Measurements from ENCODE around the gene SLC16A3.
"Not testable (repeated sequence)": the region's sequence is repeated elsewhere in the genome, so short reads cannot be mapped to it uniquely, and the experiment has no call there.

The SLC16A3 gene

GRCh38 chr17:82250868-82251500 lies 22.1 kb downstream of the SLC16A3 start:
- Histone ChIP-seq H3K9ac (no peak overlapping the region), H3K36me3 (ENCODE audit: control insufficient read depth, insufficient read depth, low read length) (no peaks in the 10 kb centered on the region), H3K4me1 (peaks cover 3% of the 10 kb centered on the region), H3K4me3 (ENCODE audit: low read depth, low read length) (no peak overlapping the region), H3K27ac (no peak overlapping the region), H3K9me3 (ENCODE audit: control insufficient read depth, low read length) (no peaks in the 10 kb centered on the region), H2AFZ (no peak overlapping the region), H3K27me3 (ENCODE audit: control insufficient read depth, insufficient read depth, low read length) (no peaks in the 10 kb centered on the region), H3K79me2 (peaks cover 59% of the 10 kb centered on the region), H3K4me2 (ENCODE audit: low read length) (no peak overlapping the region)
- TF ChIP-seq, protein P1, sequence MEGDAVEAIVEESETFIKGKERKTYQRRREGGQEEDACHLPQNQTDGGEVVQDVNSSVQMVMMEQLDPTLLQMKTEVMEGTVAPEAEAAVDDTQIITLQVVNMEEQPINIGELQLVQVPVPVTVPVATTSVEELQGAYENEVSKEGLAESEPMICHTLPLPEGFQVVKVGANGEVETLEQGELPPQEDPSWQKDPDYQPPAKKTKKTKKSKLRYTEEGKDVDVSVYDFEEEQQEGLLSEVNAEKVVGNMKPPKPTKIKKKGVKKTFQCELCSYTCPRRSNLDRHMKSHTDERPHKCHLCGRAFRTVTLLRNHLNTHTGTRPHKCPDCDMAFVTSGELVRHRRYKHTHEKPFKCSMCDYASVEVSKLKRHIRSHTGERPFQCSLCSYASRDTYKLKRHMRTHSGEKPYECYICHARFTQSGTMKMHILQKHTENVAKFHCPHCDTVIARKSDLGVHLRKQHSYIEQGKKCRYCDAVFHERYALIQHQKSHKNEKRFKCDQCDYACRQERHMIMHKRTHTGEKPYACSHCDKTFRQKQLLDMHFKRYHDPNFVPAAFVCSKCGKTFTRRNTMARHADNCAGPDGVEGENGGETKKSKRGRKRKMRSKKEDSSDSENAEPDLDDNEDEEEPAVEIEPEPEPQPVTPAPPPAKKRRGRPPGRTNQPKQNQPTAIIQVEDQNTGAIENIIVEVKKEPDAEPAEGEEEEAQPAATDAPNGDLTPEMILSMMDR (IDR thresholded peaks at IDR 0.05) = no peak

- H2AFZ ChIP-seq = no peak overlapping the region
- no peaks in the 10 kb centered on the region for H3K36me3 ChIP-seq (ENCODE audit: control insufficient read depth, insufficient read depth, low read length)
- H3K9ac ChIP-seq = no peak overlapping the region
- H3K4me1 ChIP-seq = peaks cover 3% of the 10 kb centered on the region
- no peaks in the 10 kb centered on the region for H3K27me3 ChIP-seq (ENCODE audit: control insufficient read depth, insufficient read depth, low read length)
- no peaks in the 10 kb centered on the region for H3K9me3 ChIP-seq (ENCODE audit: control insufficient read depth, low read length)
- peaks cover 64% of the 10 kb centered on the region for H3K79me2 ChIP-seq
- TF ChIP-seq, protein P1 (IDR thresholded peaks at IDR 0.05) = no peak
- H3K27ac ChIP-seq = no peak overlapping the region
- no peak overlapping the region for H3K4me2 ChIP-seq (ENCODE audit: low read length)
- no peak overlapping the region for H3K4me3 ChIP-seq (ENCODE audit: low read depth, low read length)
Measured at GRCh38 chr17:82252511-82253178, 23.8 kb downstream of the SLC16A3 start.

DNA sequence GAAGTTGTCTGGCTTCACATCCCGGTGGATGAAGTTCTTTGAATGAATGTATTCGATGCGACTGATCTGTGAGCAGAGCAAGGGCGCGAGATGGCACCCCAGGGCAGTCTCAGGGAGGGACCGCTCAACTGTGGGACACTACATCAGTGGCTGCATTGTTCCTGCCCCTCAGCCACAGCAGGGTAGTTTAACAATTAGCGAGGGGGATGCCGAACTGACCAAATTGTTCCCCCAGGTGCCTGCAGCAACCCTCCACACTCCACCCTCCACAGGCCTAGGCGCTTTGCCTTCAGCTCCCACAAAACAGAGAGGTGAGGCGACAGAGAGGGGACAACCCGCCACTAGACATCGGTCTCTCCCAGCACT lies 24.3 kb downstream of the SLC16A3 start:
- Histone ChIP-seq H3K27me3 (ENCODE audit: control insufficient read depth, insufficient read depth, low read length) (no peaks in the 10 kb centered on the region), H3K4me3 (ENCODE audit: low read depth, low read length) (no peak overlapping the region), H3K36me3 (ENCODE audit: control insufficient read depth, insufficient read depth, low read length) (no peaks in the 10 kb centered on the region), H2AFZ (no peak overlapping the region), H3K4me1 (peaks cover 3% of the 10 kb centered on the region), H3K9ac (no peak overlapping the region), H3K4me2 (ENCODE audit: low read length) (no peak overlapping the region), H3K79me2 (peaks cover 63% of the 10 kb centered on the region), H3K27ac (no peak overlapping the region), H3K9me3 (ENCODE audit: control insufficient read depth, low read length) (no peaks in the 10 kb centered on the region)
- TF ChIP-seq, protein P1 (IDR thresholded peaks at IDR 0.05) = no peak

DNA sequence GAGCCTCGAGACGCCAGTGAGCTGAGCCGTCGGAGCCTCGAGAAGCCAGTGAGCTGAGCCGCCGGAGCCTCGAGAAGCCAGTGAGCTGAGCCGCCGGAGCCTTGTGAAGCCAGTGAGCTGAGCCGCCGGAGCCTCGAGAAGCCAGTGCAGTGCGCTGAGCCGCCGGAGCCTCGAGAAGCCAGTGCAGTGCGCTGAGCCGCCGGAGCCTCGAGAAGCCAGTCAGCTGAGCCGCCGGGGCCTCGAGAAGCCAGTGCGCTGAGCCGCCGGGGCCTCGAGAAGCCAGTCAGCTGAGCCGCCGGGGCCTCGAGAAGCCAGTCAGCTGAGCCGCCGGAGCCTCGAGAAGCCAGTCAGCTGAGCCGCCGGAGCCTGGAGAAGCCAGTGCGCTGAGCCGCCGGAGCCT lies 25.3 kb downstream of the SLC16A3 start:
- not testable (repeated sequence) for H3K9ac ChIP-seq; H3K27me3 ChIP-seq (ENCODE audit: control insufficient read depth, insufficient read depth, low read length); H3K9me3 ChIP-seq (ENCODE audit: control insufficient read depth, low read length); H3K4me3 ChIP-seq (ENCODE audit: low read depth, low read length); H3K36me3 ChIP-seq (ENCODE audit: control insufficient read depth, insufficient read depth, low read length); H3K27ac ChIP-seq; H3K4me2 ChIP-seq (ENCODE audit: low read length); H3K4me1 ChIP-seq; H2AFZ ChIP-seq
- peaks cover 57% of the 10 kb centered on the region for H3K79me2 ChIP-seq

DNA sequence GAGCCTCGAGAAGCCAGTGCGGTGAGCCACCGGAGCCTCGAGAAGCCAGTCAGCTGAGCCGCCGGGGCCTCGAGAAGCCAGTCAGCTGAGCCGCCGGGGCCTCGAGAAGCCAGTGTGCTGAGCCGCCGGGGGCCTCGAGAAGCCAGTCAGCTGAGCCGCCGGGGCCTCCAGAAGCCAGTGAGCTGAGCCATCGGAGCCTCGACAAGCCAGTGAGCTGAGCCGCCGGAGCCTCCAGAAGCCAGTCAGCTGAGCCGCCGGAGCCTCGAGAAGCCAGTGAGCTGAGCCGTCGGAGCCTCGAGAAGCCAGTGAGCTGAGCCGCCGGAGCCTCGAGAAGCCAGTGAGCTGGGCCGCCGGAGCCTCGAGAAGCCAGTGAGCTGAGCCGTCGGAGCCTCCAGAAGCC lies 25.9 kb downstream of the SLC16A3 start:
- H3K9me3 ChIP-seq (ENCODE audit: control insufficient read depth, low read length); H3K4me2 ChIP-seq (ENCODE audit: low read length); H2AFZ ChIP-seq; H3K4me3 ChIP-seq (ENCODE audit: low read depth, low read length); H3K27ac ChIP-seq; H3K4me1 ChIP-seq; H3K36me3 ChIP-seq (ENCODE audit: control insufficient read depth, insufficient read depth, low read length); H3K27me3 ChIP-seq (ENCODE audit: control insufficient read depth, insufficient read depth, low read length); H3K9ac ChIP-seq: not testable (repeated sequence)
- H3K79me2 ChIP-seq = peaks cover 50% of the 10 kb centered on the region

All from parathyroid adenoma (tissue), 2 donors.